CD4-positive, alpha-beta T cell treated with Interleukin-6 for 4 hours (primary cell): ENCODE data around the gene SVIL.
"Not testable (repeated sequence)": the region's sequence is repeated elsewhere in the genome, so short reads cannot be mapped to it uniquely, and the experiment has no call there.

ENCODE experiments used
- DNase-seq: peaks from one replicate; pipeline ENCODE4 v3.0.0-alpha.2; 2020; ENCODE audit warnings: mixed read lengths

Gene SVIL

DNA sequence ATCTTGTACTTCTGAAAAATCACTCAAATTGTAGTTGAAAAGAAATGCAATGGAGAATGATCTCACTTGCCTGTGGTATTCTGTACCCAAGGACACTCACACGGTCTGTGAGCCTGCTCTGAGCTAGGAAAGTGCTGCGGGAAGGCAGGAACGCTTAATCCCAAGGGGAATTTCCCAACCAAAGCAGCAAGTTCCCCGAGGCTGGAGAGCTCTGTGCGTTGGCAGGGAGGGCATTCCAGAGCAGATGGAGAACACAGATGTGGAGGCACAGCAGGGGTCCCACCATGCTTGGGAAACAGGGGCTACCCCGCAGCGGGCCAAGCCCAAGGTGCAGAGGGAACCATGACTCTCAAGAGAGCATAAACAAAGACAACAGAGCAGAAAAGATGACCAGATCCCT is 13.6 kb downstream of the SVIL start:
- DNase-seq: no peak

DNA sequence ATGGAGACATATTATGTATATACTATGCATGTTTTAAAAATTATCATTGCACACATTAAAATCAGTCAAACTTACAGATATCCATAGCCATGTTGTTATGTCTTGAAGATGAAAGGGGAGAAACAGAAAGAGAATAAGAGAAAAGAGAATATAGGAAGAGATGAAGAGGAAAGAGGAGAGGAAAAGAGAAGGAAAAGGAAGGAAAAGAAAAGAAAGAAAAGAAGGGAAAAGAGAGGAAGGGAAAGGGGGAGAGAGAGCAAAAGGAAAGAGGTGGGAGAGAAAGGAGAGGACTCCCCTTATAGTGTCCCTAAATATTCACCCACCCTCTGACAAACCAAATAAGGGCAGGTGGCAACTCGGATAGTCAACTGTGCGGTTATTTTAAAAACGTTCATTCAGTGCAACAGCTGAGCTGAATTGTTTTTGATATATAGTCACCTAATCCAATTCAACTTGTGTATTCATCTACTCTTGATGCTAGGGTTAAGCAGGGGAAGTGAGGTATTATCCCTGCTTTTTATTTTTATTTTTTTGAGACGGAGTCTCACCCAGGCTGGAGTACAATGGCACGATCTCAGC is 14.6 kb downstream of the SVIL start:
- DNase-seq: no peak

DNA sequence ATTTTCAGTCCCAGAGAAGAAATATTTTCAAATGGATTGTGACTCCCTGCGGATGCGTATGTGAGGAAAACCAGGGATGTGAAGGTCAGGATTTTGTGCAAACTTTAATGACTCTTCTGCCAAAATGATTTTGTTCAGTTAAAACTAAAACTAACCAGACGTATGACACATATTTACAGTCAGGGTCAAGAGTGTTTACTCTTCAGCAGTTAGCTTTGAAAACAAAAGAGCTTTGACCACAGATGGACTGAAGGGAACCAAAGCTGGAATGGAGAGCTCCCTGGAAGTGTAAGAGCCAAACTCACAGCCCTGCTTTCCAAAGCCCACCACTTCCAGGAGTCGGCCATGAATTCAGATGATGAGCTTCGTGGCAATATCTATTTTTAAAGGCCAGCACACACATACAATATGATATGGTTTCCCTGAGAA is 15.5 kb downstream of the SVIL start:
- DNase-seq: no peak

DNA sequence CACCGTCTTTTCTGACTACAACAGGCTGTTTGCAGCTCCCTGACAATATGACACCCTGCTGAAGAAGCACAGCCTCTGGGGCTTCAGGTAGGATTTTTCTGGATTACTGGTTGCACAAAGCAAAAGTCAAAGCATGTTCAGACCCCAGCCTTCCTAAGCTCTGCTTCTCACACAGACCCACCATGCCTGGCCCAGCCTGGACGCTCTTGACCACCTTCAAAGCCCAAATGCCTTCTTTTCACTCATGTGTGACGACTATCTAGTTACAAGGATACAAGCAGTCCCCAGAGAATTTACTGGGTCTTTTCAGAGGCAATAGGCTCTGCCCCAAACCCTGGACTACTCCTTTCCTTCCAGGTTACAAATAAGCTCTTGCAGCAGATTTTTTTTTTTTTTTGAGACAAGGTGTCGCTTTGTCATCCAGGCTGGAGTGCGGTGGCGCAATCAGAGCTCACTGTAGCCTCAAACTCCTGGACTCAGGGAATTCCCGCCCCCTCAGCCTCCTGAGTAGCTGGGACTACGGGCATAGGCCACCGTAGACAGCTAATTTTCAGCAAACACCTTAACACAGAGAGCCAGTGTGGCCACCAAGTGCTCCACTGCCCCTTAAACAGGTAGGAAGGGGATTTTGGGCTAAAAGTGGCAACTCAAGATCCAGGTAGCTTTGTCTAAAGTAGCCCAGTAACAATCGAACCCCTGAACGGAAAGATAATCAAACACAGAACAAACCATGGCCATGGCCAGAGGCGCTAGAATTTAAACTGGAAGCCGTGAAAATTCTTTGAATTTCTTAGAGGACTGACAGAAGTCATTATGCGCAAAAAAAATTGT is 16.2 kb downstream of the SVIL start:
- DNase-seq: no peak

GRCh38 chr10:29617880-29618340 is 16.9 kb downstream of the SVIL start:
- no peak for DNase-seq

DNA sequence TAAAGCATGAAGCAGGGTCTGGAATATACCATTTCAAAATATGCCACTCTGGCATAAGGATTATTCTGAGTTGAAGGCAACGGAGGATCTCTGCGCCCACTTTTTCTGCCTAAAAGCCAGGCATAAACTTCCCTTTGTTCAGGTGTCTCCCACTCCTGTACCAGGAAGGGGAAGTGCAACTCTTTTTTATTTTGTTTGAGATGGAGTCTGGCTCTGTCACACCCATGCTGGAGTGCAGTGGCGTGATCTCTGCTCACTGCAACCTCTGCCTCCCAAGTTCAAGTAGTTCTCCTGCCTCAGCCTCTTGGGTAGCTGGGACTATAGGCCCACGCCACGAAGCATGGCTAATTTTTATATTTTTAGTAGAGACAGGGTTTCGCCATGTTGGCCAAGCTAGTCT is 18.2 kb downstream of the SVIL start:
- no peak for DNase-seq

DNA sequence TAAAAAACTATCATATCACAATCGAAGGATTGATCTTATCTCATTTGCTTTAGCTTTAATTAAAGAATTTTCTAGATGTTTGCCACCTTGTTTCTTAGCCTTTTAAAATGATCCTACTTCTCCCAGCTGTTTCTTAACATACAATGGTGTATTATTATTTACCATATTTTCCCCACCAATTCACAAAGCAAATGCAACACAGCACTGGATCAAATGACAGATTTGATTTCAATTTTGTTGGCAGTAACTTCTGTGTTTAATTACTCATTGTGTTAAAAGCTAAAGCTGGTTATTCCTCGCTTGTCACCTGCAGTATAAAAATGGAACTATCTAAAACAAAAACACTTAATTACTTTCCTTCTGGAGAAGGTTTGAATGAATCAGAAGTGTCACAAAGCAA is 19.6 kb downstream of the SVIL start:
- DNase-seq: no peak

DNA sequence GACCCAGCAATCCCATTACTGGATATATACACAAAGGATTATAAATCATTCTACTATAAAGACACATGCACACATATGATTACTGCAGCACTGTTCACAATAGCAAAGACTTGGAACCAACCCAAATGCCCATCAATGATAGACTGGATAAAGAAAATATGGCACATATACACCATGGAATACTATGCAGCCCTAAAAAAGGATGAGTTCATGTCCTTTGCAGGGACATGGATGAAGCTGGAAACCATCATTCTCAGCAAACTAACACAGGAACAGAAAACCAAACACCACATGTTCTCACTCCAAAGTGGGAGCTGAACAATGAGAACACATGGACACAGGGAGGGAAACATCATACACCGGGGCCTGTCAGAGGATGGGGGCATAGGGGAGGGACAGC is 20.5 kb downstream of the SVIL start:
- not testable (repeated sequence) for DNase-seq

GRCh38 chr10:29613791-29614190 is 21.0 kb downstream of the SVIL start:
- no peak for DNase-seq

DNA sequence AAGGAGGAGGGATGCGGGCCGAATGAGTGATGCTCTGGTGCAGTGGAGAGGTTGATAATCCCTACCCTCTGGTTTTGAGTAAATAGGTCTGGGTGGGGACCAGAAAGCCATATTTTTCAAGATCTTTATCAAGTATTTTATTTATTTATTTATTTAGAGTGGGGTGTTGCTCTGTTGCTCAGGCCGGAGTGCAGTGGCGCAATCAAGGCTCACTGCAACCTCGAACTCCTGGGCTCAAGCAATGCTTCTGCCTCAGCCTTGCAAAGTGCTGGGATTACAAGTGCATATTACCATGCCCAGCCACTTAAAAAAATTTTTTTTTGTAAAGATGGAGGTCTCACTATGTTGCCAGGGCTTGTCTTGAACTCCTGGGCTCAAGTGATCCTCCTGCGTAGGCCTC is 21.6 kb downstream of the SVIL start:
- DNase-seq: no peak

- DNase-seq: no peak
These were observed 22.1 kb downstream of the SVIL start for GRCh38 chr10:29612657-29613056.

GRCh38 chr10:29611781-29612381 is 22.9 kb downstream of the SVIL start:
- DNase-seq: no peak

- no peak for DNase-seq
These were observed 23.7 kb downstream of the SVIL start for GRCh38 chr10:29610876-29611647.

DNA sequence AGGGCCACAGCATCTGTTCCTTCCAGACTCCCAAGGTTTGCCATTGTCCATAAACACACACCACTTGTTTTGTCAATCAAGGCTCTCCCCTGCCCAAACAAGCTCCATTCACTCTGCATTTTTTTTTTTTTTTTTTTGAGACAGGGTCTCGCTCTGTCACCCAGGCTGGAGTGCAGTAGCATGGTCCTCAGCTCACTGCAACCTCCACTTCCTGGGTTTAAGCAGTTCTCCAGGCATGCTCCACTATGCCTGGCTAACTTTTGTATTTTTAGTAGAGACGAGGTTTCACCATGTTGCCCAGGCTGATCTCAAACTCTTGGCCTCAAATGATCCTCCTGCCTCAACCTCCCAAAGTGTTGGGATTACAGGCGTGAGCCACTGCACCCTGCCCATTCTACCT is 24.4 kb downstream of the SVIL start:
- not testable (repeated sequence) for DNase-seq

- no peak for DNase-seq
These were observed 25.1 kb downstream of the SVIL start for GRCh38 chr10:29609696-29610095.

GRCh38 chr10:29608476-29609301 is 26.1 kb downstream of the SVIL start:
- DNase-seq: no peak

DNA sequence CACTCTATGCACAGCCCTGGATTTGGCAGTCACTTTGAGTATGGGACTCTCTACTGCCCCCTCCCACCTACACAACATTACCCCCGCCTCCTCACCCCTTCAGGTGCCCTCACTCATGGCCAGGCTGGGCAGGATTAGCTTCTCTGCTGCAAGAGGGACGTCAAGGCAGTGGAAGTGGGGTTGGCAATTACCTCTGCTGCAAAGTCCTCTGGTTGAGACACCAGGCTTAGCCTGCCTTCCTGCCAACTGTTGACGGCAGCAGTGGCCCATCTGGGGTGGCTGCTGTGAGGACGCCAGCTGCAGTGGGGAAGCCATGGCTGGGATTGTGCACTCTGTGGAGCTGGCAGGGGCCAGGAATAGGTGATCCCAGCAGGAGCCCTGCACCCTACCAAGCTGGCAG is 26.7 kb downstream of the SVIL start:
- no peak for DNase-seq

- no peak for DNase-seq
These were observed 27.2 kb downstream of the SVIL start for GRCh38 chr10:29607576-29607975.

- not testable (repeated sequence) for DNase-seq
These were observed 28.1 kb downstream of the SVIL start for GRCh38 chr10:29606693-29607092.

DNA sequence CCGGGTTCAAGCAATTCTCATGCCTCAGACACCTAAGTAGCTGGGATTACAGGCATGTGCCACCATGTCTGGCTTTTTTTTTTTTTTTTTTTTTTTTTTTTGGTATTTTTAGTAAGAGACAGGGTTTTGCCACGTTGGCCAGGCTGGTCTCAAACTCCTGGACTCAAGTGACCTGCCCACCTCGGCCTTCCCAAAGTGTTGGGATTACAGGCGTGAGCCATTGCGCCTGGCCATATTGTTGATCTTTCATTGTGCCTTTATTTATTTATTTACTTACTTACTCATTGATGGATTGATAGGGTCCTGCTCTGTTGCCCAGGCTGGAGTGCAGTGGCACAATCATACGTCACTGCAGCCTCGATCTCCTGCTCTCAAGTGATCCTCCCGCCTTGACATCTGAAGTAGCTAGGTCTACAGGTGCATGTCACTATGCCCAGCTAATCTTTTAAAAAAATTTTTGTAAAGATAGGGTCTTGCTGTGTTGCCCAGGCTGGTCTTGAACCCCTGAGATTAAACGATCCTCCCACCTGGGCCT is 30.4 kb downstream of the SVIL start:
- DNase-seq: no peak

DNA sequence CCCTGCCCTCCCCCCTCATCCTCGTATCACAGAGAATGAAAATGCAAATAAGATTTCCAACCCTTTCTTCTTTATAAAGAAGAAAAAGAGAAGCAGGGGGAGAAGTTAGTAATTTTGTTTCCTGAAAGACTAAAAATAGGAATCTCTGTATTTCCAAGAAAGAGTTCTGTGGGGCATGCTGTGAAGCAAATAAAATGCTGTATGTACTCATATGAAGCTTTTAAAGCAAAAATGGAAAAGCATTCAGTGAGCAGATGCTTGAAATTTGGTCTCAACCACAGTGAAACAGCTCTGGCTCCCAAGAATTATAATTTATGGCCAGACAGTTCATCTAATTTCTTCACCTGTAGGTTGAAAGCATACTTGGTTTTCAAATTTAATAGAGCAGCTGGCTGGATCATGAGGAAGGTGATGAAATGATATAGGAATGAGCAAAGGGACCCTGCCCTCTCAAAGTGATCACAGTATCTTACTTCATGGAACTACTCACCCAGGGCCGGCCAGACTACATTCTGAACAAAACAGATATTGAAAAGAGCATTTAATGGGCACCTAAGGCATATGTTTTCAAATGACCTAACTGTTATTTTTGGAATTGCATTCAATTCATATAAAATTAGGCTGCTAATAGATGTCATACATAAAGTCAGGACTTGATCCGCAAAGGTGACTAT is 31.4 kb downstream of the SVIL start:
- no peak for DNase-seq

DNA sequence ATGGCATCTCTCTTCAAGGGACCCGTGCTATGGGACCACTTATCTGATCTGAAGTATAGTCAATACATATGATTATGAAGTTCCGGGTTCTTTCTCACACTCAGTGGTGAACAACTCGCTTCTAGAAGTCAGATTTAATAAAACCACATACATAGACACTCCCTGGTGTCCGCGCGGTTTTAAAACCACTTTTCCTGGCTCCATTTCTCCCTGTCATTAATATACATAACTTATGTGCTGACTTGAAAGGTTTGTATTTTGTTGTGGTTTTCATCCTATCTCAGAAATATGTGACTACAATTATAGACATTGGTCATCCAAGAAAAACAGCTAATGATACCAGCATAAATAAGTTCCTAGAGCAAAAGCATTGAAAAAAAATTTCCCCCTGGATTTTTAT is 34.0 kb downstream of the SVIL start:
- DNase-seq: no peak
